ENCODE measurements around the gene GTF2A1. TPM values are rescaled to one million over a fixed set of nuclear protein-coding genes. Genes with fewer than 3 reads are reported as not detected.
A peak's percentile ranks its signal among the peaks of the same experiment; 100 is the strongest.

The GTF2A1 gene
- total RNA-seq, 1 experiment from 2014 or later, result 49.0 TPM

- no peak; the same call in 1 of the 2 replicates for TF ChIP-seq AR (CRISPR knock-in tag; IDR thresholded peaks at IDR 0.05)
- no peak; the same call in 1 of the 2 replicates for TF ChIP-seq ARID4B (CRISPR knock-in tag; IDR thresholded peaks at IDR 0.05; ENCODE audit: borderline replicate concordance)
- no peak; the same call in 1 of the 2 replicates for TF ChIP-seq ZMAT4 (CRISPR knock-in tag; IDR thresholded peaks at IDR 0.05)
- no peak for TF ChIP-seq NR2C2 (CRISPR knock-in tag; IDR thresholded peaks at IDR 0.05)
- TF ChIP-seq ATF3 (CRISPR knock-in tag; conservative IDR thresholded peaks at IDR 0.05), result no peak
- no peak for TF ChIP-seq STAT6 (CRISPR knock-in tag; conservative IDR thresholded peaks at IDR 0.05; ENCODE audit: low read depth)
- peak; percentile 80; the same call in 1 of the 2 replicates for TF ChIP-seq E2F5 (CRISPR knock-in tag; IDR thresholded peaks at IDR 0.05)
- TF ChIP-seq USF1 (CRISPR knock-in tag; IDR thresholded peaks at IDR 0.05), result peak; percentile 99
- TF ChIP-seq RORB (CRISPR knock-in tag; IDR thresholded peaks at IDR 0.05), result no peak
- TF ChIP-seq E2F4 (CRISPR knock-in tag; IDR thresholded peaks at IDR 0.05; ENCODE audit: borderline replicate concordance, low read depth), result no peak
- TF ChIP-seq MYBL2 (CRISPR knock-in tag; IDR thresholded peaks at IDR 0.05), result peak; percentile 91
- peak; percentile 70; the same call in 1 of the 2 replicates for TF ChIP-seq SP1 (CRISPR knock-in tag; conservative IDR thresholded peaks at IDR 0.05)
- TF ChIP-seq ETV6 (CRISPR knock-in tag; IDR thresholded peaks at IDR 0.05), result peak; percentile 69; the same call in 1 of the 2 replicates
- 0 out of 2 replicates have a peak, but pooled peaks have one; percentile 72 for TF ChIP-seq ZNF425 (CRISPR knock-in tag; conservative IDR thresholded peaks at IDR 0.05)
- no peak for TF ChIP-seq ZNF317 (CRISPR knock-in tag; IDR thresholded peaks at IDR 0.05; ENCODE audit: borderline replicate concordance, low read depth)
- no peak; the same call in 1 of the 2 replicates for TF ChIP-seq EMX1 (CRISPR knock-in tag; IDR thresholded peaks at IDR 0.05)
- TF ChIP-seq IRF2 (CRISPR knock-in tag; IDR thresholded peaks at IDR 0.05; ENCODE audit: borderline replicate concordance, low read depth), result no peak
- no peak for TF ChIP-seq ZNF263 (CRISPR knock-in tag; IDR thresholded peaks at IDR 0.05; ENCODE audit: low read depth)
- no peak for TF ChIP-seq JAZF1 (CRISPR knock-in tag; IDR thresholded peaks at IDR 0.05)
- peak; percentile 76 for TF ChIP-seq TEAD1 (CRISPR knock-in tag; IDR thresholded peaks at IDR 0.05)
- no peak for TF ChIP-seq GRHL2 (CRISPR knock-in tag; IDR thresholded peaks at IDR 0.05; ENCODE audit: insufficient replicate concordance, severe bottlenecking)
Measured at GRCh38 chr14:81220830-81221578, at the start of gene GTF2A1 (continued).
